CD4-positive, alpha-beta T cell (primary cell): ENCODE results near the gene CTNNA3. TPM values are rescaled to one million over a fixed set of nuclear protein-coding genes. Genes with fewer than 3 reads are reported as not detected.

Experiments used
- ATAC-seq: fragments of 200-7000 bp; cut with Tn5 transposase; one replicate; pipeline ENCODE4 v1.10.0; 2022; ENCODE audit warnings: mild to moderate bottlenecking; ENCODE audit not compliant: poor library complexity
- CTCF ChIA-PET: fragments of 350-600 bp; sonication (Branson Sonifier 250); formaldehyde crosslinking; loops from one replicate; lab custom pipeline; 2021; ENCODE audit warnings: antibody characterized with exemption, inconsistent platforms; lab: Charles Lee
- POLR2A ChIA-PET: fragments of 350-600 bp; sonication (Branson Sonifier 250); formaldehyde crosslinking; loops from one replicate; lab custom pipeline; 2021; ENCODE audit warnings: antibody characterized with exemption, inconsistent platforms; lab: Charles Lee
- DNase-seq, 14 experiments: peaks; one replicate each; pipeline ENCODE4 v3.0.0-alpha.2; 2013 to 2020; ENCODE audit warnings: mixed read lengths in 2 of 14
- H3K27ac ChIP-seq, 2 donors: one replicate each; pipeline versions ENCODE4 v1.5.1 to v1.7.0; 2013; ENCODE audit warnings: low read length in 2 of 2, low read depth in 1 of 2, mild to moderate bottlenecking in 1 of 2
- H3K27me3 ChIP-seq, 2 experiments: 1 replicate in 1 of 2; 2 replicates in 1 of 2; pipeline versions ENCODE4 v1.6.1 to v1.7.0; 2013; ENCODE audit warnings: low read length in 2 of 2, control low read depth in 1 of 2, mild to moderate bottlenecking in 1 of 2, moderate library complexity in 1 of 2; ENCODE audit not compliant: insufficient read depth in 2 of 2, control insufficient read depth in 1 of 2
- H3K36me3 ChIP-seq: one replicate; pipeline ENCODE4 v1.6.1; 2013; ENCODE audit warnings: low read length, control low read depth; ENCODE audit not compliant: insufficient read depth
- H3K4me1 ChIP-seq: one replicate; pipeline ENCODE4 v1.6.1; 2013; ENCODE audit warnings: low read length, control low read depth; ENCODE audit not compliant: insufficient read depth
- H3K4me3 ChIP-seq: one replicate; pipeline ENCODE4 v1.5.1; 2013; ENCODE audit warnings: mild to moderate bottlenecking, low read length, moderate library complexity
- H3K9me3 ChIP-seq, 2 experiments: 1 replicate in 1 of 2; 2 replicates in 1 of 2; pipeline versions ENCODE4 v1.6.1 to v1.7.0; 2013; ENCODE audit warnings: low read length in 2 of 2, mild to moderate bottlenecking in 2 of 2, control low read depth in 1 of 2, moderate library complexity in 1 of 2; ENCODE audit not compliant: control insufficient read depth in 1 of 2, insufficient read depth in 1 of 2
- H3K27ac Mint-ChIP-seq: one replicate; pipeline ENCODE4 v1.8.0; 2020; ENCODE audit warnings: mixed read lengths
- H3K27me3 Mint-ChIP-seq: one replicate; pipeline ENCODE4 v1.8.0; 2021; ENCODE audit warnings: mixed read lengths
- H3K36me3 Mint-ChIP-seq: one replicate; pipeline ENCODE4 v1.8.0; 2021; ENCODE audit warnings: low read depth, mixed read lengths
- H3K4me1 Mint-ChIP-seq: one replicate; pipeline ENCODE4 v1.8.0; 2021; ENCODE audit warnings: low read depth, mixed read lengths
- H3K4me3 Mint-ChIP-seq: one replicate; pipeline ENCODE4 v1.8.0; 2020; ENCODE audit warnings: mild to moderate bottlenecking, mixed read lengths
- H3K9me3 Mint-ChIP-seq: one replicate; pipeline ENCODE4 v1.8.0; 2020; ENCODE audit warnings: mixed read lengths
- CTCF ChIP-seq: fragments of 200-600 bp; IDR thresholded peaks from one replicate; pipeline ENCODE4 v1.8.0; 2022; ENCODE audit warnings: antibody characterized with exemption, mild to moderate bottlenecking
- intact Hi-C, 2 experiments: fragments of 100-400 bp; cut with DNase I in 1 of 2; cut with micrococcal nuclease in 1 of 2; formaldehyde crosslinking; loops; one replicate each; pipeline versions ENCODE4 v1.15.1 to v1.9.0; 2023 to 2025; cut with DNase I, micrococcal nuclease
- total RNA-seq, 174 experiments: library from RNA in 2 of 174; stranded (reverse) in 2 of 174; gene quantifications; one replicate each; pipeline ENCODE4 v1.2.3 and lab custom pipeline; 2021 to 2026

Gene CTNNA3
- total RNA-seq, 2 experiments from 2014 or later: 0.80 TPM; not detected in 1

DNA sequence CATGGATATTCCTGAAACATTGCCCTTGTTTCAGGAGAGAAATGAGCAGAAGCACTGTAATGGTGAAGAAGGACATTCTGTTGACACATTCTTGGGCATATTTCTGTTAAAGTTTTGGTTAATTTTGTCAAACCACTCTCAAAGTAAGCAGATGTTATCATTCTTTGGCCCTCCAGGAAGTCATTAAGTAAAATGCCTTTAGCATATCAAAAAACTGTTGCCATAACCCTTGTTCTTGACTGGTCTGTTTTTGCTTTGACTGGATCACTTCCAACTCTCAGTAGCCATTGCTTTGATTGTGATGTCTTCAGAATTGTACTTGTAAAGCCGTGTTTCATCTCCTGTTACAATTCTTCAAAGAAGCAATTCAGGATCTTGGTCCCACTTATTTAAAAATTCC is 1174.5 kb downstream of the CTNNA3 start:
- Mint-ChIP-seq H3K4me1 (no peaks in the 10 kb centered on the region), H3K4me3 (no peak overlapping the region), H3K36me3 (no peaks in the 10 kb centered on the region), H3K9me3 (peaks cover 9% of the 10 kb centered on the region), H3K27ac (no peak overlapping the region), H3K27me3 (no peaks in the 10 kb centered on the region)
- POLR2A ChIA-PET: no interaction called here
- no peaks in the 10 kb centered on the region for H3K36me3 ChIP-seq
- H3K27me3 ChIP-seq: no peaks in the 10 kb centered on the region
- no peak for ATAC-seq
- intact Hi-C loops: no loop called here
- no peaks in the 10 kb centered on the region for H3K4me1 ChIP-seq
- DNase-seq: no peak
- H3K9me3 ChIP-seq: peaks cover 0 to 7% of the 10 kb centered on the region in 2 experiments
- no peak overlapping the region for H3K27ac ChIP-seq
- H3K4me3 ChIP-seq: no peak overlapping the region
- CTCF ChIA-PET: no interaction called here
- no peak for TF ChIP-seq CTCF

- peaks cover 0 to 2% of the 10 kb centered on the region in 2 experiments for H3K9me3 ChIP-seq
These were observed 1176.4 kb downstream of the CTNNA3 start for GRCh38 chr10:66519616-66520015.

GRCh38 chr10:66514666-66515065 is 1181.3 kb downstream of the CTNNA3 start:
- H3K9me3 ChIP-seq: peaks cover 0 to 4% of the 10 kb centered on the region in 2 experiments
- H3K27ac Mint-ChIP-seq: no peak overlapping the region

More at GRCh38 chr10:66519616-66520015, 1176.4 kb downstream of the CTNNA3 start:
- no peaks in the 10 kb centered on the region for H3K36me3 ChIP-seq
- no peak for ATAC-seq
- ChIA-PET POLR2A (no interaction called here), CTCF (no interaction called here)
- no peaks in the 10 kb centered on the region for H3K4me1 ChIP-seq
- no peak overlapping the region for H3K27ac ChIP-seq
- Mint-ChIP-seq H3K4me1 (no peaks in the 10 kb centered on the region), H3K27ac (no peak overlapping the region), H3K9me3 (peaks cover 5% of the 10 kb centered on the region), H3K36me3 (no peaks in the 10 kb centered on the region), H3K27me3 (no peaks in the 10 kb centered on the region), H3K4me3 (no peak overlapping the region)
- H3K4me3 ChIP-seq: no peak overlapping the region
- no peak for DNase-seq
- intact Hi-C loops: no loop called here
- no peaks in the 10 kb centered on the region for H3K27me3 ChIP-seq
- no peak for TF ChIP-seq CTCF

More at GRCh38 chr10:66514666-66515065, 1181.3 kb downstream of the CTNNA3 start:
- Histone ChIP-seq H3K36me3 (no peaks in the 10 kb centered on the region), H3K27ac (no peak overlapping the region), H3K4me1 (no peaks in the 10 kb centered on the region), H3K4me3 (no peak overlapping the region), H3K27me3 (no peaks in the 10 kb centered on the region)
- H3K4me3 Mint-ChIP-seq: no peak overlapping the region
- no peak for ATAC-seq
- no peaks in the 10 kb centered on the region for H3K36me3 Mint-ChIP-seq
- POLR2A ChIA-PET: no interaction called here
- CTCF ChIA-PET: no interaction called here
- DNase-seq: no peak
- H3K4me1 Mint-ChIP-seq: no peaks in the 10 kb centered on the region
- TF ChIP-seq CTCF: no peak
- no peaks in the 10 kb centered on the region for H3K27me3 Mint-ChIP-seq
- peaks cover 6% of the 10 kb centered on the region for H3K9me3 Mint-ChIP-seq
- intact Hi-C loops: no loop called here
